MM.1S (cell line): ENCODE data around the gene SMIM38.

ENCODE experiments used
- DNase-seq: peaks from one replicate; pipeline ENCODE4 v3.0.0-alpha.2; 2015
- H2AFZ ChIP-seq: fragments of 300-600 bp; sonication (generic); 2 replicates; pipeline ENCODE4 v1.6.0; 2016; ENCODE audit warnings: antibody characterized with exemption, low read length
- H3F3A ChIP-seq: fragments of 300-600 bp; sonication (generic); 2 replicates; pipeline ENCODE4 v1.6.1; 2016; ENCODE audit warnings: mild to moderate bottlenecking, antibody characterized with exemption, low read length, moderate library complexity, mixed read lengths; ENCODE audit not compliant: insufficient read depth
- H3K27ac ChIP-seq: fragments of 300-600 bp; sonication (generic); 2 replicates; pipeline ENCODE4 v1.5.1; 2016; ENCODE audit warnings: mild to moderate bottlenecking, low read length
- H3K27me3 ChIP-seq: fragments of 300-600 bp; sonication (generic); replicated peaks from 2 replicates; pipeline ENCODE4 v1.6.0; 2016; ENCODE audit warnings: low read length; ENCODE audit not compliant: insufficient read depth
- H3K36me3 ChIP-seq: fragments of 300-600 bp; sonication (generic); replicated peaks from 2 replicates; pipeline ENCODE4 v1.6.1; 2016; ENCODE audit warnings: mild to moderate bottlenecking, low read length, mixed read lengths; ENCODE audit not compliant: insufficient read depth
- H3K4me1 ChIP-seq: fragments of 300-600 bp; sonication (generic); 2 replicates; pipeline ENCODE4 v1.6.1; 2016; ENCODE audit warnings: low read length, mixed read lengths
- H3K4me2 ChIP-seq: fragments of 300-600 bp; sonication (generic); 2 replicates; pipeline ENCODE4 v1.6.0; 2016; ENCODE audit warnings: low read depth, low read length
- H3K4me3 ChIP-seq: fragments of 300-600 bp; sonication (generic); 2 replicates; pipeline ENCODE4 v1.5.1; 2016; ENCODE audit warnings: low read length, mixed read lengths
- H3K79me2 ChIP-seq: fragments of 300-600 bp; sonication (generic); 2 replicates; pipeline ENCODE4 v1.6.1; 2016; ENCODE audit warnings: mixed run types, low read length, mixed read lengths
- H3K9ac ChIP-seq: fragments of 300-600 bp; sonication (generic); 2 replicates; pipeline ENCODE4 v1.6.1; 2016; ENCODE audit warnings: low read length, mixed read lengths
- H3K9me2 ChIP-seq: fragments of 300-600 bp; sonication (generic); replicated peaks from 2 replicates; pipeline ENCODE4 v1.6.1; 2016; ENCODE audit warnings: mild to moderate bottlenecking, low read length, mixed read lengths; ENCODE audit not compliant: insufficient read depth
- H3K9me3 ChIP-seq: fragments of 300-600 bp; sonication (generic); replicated peaks from 2 replicates; pipeline ENCODE4 v1.6.1; 2016; ENCODE audit warnings: mild to moderate bottlenecking, low read length, mixed read lengths; ENCODE audit not compliant: insufficient read depth
- H4K20me1 ChIP-seq: fragments of 300-600 bp; sonication (generic); 2 replicates; pipeline ENCODE4 v1.6.1; 2016; ENCODE audit warnings: mild to moderate bottlenecking, low read length, moderate library complexity, mixed read lengths; ENCODE audit not compliant: insufficient read depth
- EZH2 ChIP-seq: fragments of 300-600 bp; sonication (generic); optimal IDR thresholded peaks from 2 replicates; pipeline ENCODE3; 2017; ENCODE audit warnings: low read depth, mild to moderate bottlenecking, antibody characterized with exemption, low read length, mixed read lengths
- EZH2phosphoT487 ChIP-seq: fragments of 300-600 bp; sonication (generic); IDR thresholded peaks from 2 replicates; pipeline ENCODE4 v1.6.1; 2018; ENCODE audit warnings: antibody characterized with exemption, low read length
- TF ChIP-seq, protein P1 (sequence below): fragments of 300-600 bp; sonication (generic); IDR thresholded peaks from 2 replicates; pipeline ENCODE4 v1.5.1; 2016; ENCODE audit warnings: antibody characterized with exemption, low read length, mixed read lengths

Gene SMIM38

DNA sequence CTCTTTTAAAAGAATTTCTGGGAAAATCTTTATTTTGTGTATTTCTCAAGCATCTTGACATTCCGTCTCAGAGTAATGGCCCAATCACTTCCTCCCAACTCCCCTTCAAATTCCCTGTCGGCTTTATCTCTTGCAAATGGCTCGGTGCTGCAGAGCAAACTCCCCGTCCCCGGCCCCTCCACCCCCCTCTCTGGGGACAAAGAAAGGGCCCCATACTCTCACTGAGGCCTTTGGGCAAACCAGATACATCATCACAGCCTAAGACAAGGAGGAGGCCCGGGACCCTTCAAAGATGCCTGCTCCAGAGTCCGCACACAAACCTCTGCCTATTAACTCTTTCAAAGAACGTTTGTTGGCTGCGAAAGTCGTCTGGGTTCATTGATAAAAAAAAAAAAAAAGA lies 3.9 kb upstream of the SMIM38 start:
- Histone ChIP-seq H2AFZ (no peak overlapping the region), H3K4me2 (no peak overlapping the region), H3K36me3 (no peaks in the 10 kb centered on the region), H3K27ac (no peak overlapping the region), H3K27me3 (peaks cover 54% of the 10 kb centered on the region), H3F3A (no peaks in the 10 kb centered on the region), H3K9me3 (no peaks in the 10 kb centered on the region), H4K20me1 (no peaks in the 10 kb centered on the region), H3K4me3 (no peak overlapping the region), H3K9me2 (no peaks in the 10 kb centered on the region), H3K9ac (no peak overlapping the region), H3K79me2 (no peaks in the 10 kb centered on the region), H3K4me1 (no peaks in the 10 kb centered on the region)
- no peak for TF ChIP-seq EZH2
- TF ChIP-seq, protein P1, sequence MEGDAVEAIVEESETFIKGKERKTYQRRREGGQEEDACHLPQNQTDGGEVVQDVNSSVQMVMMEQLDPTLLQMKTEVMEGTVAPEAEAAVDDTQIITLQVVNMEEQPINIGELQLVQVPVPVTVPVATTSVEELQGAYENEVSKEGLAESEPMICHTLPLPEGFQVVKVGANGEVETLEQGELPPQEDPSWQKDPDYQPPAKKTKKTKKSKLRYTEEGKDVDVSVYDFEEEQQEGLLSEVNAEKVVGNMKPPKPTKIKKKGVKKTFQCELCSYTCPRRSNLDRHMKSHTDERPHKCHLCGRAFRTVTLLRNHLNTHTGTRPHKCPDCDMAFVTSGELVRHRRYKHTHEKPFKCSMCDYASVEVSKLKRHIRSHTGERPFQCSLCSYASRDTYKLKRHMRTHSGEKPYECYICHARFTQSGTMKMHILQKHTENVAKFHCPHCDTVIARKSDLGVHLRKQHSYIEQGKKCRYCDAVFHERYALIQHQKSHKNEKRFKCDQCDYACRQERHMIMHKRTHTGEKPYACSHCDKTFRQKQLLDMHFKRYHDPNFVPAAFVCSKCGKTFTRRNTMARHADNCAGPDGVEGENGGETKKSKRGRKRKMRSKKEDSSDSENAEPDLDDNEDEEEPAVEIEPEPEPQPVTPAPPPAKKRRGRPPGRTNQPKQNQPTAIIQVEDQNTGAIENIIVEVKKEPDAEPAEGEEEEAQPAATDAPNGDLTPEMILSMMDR: no peak
- no peak for TF ChIP-seq EZH2phosphoT487
- no peak for DNase-seq

DNA sequence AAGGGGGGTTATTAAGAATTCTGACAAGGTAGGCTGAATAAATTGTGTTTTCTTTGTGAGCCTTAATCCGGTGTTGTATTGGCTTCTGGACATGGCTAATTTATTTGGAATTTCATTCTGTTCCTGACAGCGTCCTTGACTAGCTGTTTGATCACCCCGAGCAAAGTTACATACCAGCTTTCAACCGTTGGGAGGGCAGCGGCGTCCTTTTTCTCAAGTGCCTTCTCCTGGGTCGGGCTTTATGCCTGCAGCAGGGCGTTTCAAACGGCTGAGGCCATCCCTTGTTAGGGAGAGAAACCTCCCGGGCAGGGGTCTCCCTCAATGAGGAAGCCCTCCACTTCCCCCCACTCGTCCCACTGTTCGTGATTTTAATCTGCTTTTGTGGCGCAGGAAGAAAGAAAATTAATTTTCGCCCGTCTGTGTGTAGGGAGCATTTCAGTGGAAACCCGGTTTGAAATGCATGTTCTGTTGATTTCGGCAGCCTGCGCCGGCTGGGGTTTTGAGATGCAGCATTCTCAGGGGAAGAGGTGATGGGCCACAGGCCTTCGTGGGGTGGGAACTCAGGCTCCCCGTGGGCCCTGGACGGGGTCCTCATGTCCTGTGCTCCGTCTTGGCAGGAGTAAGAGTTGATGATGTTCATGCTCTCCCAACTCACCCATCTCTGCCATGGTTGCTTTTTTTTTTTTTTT lies 2.9 kb upstream of the SMIM38 start:
- Histone ChIP-seq H3K79me2 (no peaks in the 10 kb centered on the region), H3K27me3 (peaks cover 61% of the 10 kb centered on the region), H3K36me3 (no peaks in the 10 kb centered on the region), H3K9me2 (no peaks in the 10 kb centered on the region), H3K9ac (no peak overlapping the region), H3F3A (no peaks in the 10 kb centered on the region), H2AFZ (no peak overlapping the region), H3K4me1 (no peaks in the 10 kb centered on the region), H4K20me1 (no peaks in the 10 kb centered on the region), H3K9me3 (no peaks in the 10 kb centered on the region), H3K4me3 (no peak overlapping the region), H3K27ac (no peak overlapping the region), H3K4me2 (no peak overlapping the region)
- no peak for DNase-seq
- TF ChIP-seq EZH2phosphoT487 (no peak), EZH2 (no peak)
- TF ChIP-seq, protein P1: no peak

DNA sequence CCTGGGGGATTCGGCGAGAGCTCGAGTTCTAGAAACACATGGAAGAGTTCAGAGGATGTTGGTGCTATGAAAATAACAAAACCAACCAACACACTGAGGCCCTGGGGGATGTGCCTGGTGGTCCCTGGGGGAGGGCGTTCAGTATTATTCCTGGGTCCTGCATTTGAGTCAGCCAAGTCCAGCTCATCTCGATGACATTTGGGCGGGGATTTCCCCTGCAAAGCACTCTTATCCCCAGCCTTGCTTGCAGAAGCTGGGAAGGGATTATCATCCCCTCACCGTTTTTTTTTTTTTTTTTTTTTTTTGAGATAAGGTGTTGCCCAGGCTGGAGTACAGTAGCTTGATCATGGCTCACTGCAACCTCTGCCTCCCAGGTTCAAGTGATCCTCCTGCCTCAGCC lies 2.1 kb upstream of the SMIM38 start:
- TF ChIP-seq EZH2: no peak
- no peak for TF ChIP-seq EZH2phosphoT487
- TF ChIP-seq, protein P1: no peak
- no peak overlapping the region for H3K4me2 ChIP-seq
- no peak overlapping the region for H3K27ac ChIP-seq
- no peaks in the 10 kb centered on the region for H3K36me3 ChIP-seq
- H3K9ac ChIP-seq: no peak overlapping the region
- no peak for DNase-seq
- no peak overlapping the region for H3K4me3 ChIP-seq
- no peaks in the 10 kb centered on the region for H3K79me2 ChIP-seq
- no peaks in the 10 kb centered on the region for H3K9me3 ChIP-seq
- peaks cover 68% of the 10 kb centered on the region for H3K27me3 ChIP-seq
- H2AFZ ChIP-seq: no peak overlapping the region
- H3K9me2 ChIP-seq: no peaks in the 10 kb centered on the region
- H4K20me1 ChIP-seq: no peaks in the 10 kb centered on the region
- H3F3A ChIP-seq: no peaks in the 10 kb centered on the region
- H3K4me1 ChIP-seq: no peaks in the 10 kb centered on the region
